Measurements from ENCODE around the gene DCLK2.

DNA sequence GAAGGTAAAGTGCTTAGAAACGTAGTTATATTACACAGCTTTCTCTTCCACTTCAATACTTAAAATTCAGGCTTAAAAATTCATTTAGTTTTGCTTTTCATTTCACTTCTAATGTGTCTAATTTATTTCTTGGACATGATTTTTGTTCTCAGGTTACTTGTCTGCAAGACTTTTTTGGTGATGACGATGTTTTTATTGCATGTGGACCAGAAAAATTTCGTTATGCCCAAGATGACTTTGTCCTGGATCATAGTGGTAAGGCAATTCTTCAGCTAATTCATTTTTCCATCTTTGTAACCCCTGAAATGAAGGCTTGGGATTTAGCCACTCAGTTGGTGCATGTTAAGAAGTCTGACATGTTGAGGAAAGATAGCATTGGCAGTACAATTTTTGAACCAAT is 114.7 kb downstream of the DCLK2 start:
- TF ChIP-seq, protein P1, sequence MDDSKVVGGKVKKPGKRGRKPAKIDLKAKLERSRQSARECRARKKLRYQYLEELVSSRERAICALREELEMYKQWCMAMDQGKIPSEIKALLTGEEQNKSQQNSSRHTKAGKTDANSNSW (CRISPR knock-in tag; IDR thresholded peaks at IDR 0.05; ENCODE audit: borderline replicate concordance), result no peak
- TF ChIP-seq ERF (CRISPR knock-in tag; IDR thresholded peaks at IDR 0.05), result no peak
- TF ChIP-seq JUND (CRISPR knock-in tag; IDR thresholded peaks at IDR 0.05), result no peak
- no peak for TF ChIP-seq POLR2G (IDR thresholded peaks at IDR 0.05; ENCODE audit: low read depth, low read length)
- TF ChIP-seq ZNF136 (CRISPR knock-in tag; IDR thresholded peaks at IDR 0.05; ENCODE audit: low read depth), result no peak
- no peak for TF ChIP-seq KLF15 (CRISPR knock-in tag; IDR thresholded peaks at IDR 0.05; ENCODE audit: borderline replicate concordance)
- TF ChIP-seq, protein P2, sequence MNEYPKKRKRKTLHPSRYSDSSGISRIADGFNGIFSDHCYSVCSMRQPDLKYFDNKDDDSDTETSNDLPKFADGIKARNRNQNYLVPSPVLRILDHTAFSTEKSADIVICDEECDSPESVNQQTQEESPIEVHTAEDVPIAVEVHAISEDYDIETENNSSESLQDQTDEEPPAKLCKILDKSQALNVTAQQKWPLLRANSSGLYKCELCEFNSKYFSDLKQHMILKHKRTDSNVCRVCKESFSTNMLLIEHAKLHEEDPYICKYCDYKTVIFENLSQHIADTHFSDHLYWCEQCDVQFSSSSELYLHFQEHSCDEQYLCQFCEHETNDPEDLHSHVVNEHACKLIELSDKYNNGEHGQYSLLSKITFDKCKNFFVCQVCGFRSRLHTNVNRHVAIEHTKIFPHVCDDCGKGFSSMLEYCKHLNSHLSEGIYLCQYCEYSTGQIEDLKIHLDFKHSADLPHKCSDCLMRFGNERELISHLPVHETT (CRISPR knock-in tag; conservative IDR thresholded peaks at IDR 0.05), result no peak
- TF ChIP-seq, protein P3, sequence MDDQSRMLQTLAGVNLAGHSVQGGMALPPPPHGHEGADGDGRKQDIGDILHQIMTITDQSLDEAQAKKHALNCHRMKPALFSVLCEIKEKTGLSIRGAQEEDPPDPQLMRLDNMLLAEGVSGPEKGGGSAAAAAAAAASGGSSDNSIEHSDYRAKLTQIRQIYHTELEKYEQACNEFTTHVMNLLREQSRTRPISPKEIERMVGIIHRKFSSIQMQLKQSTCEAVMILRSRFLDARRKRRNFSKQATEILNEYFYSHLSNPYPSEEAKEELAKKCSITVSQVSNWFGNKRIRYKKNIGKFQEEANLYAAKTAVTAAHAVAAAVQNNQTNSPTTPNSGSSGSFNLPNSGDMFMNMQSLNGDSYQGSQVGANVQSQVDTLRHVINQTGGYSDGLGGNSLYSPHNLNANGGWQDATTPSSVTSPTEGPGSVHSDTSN (CRISPR knock-in tag; IDR thresholded peaks at IDR 0.05; ENCODE audit: borderline replicate concordance), result no peak
- no peak for TF ChIP-seq TCF12 (IDR thresholded peaks at IDR 0.05)
- TF ChIP-seq TCF12 (CRISPR knock-in tag; IDR thresholded peaks at IDR 0.05), result no peak
- TF ChIP-seq, protein P4, sequence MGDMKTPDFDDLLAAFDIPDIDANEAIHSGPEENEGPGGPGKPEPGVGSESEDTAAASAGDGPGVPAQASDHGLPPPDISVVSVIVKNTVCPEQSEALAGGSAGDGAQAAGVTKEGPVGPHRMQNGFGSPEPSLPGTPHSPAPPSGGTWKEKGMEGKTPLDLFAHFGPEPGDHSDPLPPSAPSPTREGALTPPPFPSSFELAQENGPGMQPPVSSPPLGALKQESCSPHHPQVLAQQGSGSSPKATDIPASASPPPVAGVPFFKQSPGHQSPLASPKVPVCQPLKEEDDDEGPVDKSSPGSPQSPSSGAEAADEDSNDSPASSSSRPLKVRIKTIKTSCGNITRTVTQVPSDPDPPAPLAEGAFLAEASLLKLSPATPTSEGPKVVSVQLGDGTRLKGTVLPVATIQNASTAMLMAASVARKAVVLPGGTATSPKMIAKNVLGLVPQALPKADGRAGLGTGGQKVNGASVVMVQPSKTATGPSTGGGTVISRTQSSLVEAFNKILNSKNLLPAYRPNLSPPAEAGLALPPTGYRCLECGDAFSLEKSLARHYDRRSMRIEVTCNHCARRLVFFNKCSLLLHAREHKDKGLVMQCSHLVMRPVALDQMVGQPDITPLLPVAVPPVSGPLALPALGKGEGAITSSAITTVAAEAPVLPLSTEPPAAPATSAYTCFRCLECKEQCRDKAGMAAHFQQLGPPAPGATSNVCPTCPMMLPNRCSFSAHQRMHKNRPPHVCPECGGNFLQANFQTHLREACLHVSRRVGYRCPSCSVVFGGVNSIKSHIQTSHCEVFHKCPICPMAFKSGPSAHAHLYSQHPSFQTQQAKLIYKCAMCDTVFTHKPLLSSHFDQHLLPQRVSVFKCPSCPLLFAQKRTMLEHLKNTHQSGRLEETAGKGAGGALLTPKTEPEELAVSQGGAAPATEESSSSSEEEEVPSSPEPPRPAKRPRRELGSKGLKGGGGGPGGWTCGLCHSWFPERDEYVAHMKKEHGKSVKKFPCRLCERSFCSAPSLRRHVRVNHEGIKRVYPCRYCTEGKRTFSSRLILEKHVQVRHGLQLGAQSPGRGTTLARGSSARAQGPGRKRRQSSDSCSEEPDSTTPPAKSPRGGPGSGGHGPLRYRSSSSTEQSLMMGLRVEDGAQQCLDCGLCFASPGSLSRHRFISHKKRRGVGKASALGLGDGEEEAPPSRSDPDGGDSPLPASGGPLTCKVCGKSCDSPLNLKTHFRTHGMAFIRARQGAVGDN (CRISPR knock-in tag; IDR thresholded peaks at IDR 0.05), result no peak
- no peak for TF ChIP-seq ZNF24 (IDR thresholded peaks at IDR 0.05)
- no peak for TF ChIP-seq SMC3 (IDR thresholded peaks at IDR 0.05; ENCODE audit: low read length)
- TF ChIP-seq, protein P5, sequence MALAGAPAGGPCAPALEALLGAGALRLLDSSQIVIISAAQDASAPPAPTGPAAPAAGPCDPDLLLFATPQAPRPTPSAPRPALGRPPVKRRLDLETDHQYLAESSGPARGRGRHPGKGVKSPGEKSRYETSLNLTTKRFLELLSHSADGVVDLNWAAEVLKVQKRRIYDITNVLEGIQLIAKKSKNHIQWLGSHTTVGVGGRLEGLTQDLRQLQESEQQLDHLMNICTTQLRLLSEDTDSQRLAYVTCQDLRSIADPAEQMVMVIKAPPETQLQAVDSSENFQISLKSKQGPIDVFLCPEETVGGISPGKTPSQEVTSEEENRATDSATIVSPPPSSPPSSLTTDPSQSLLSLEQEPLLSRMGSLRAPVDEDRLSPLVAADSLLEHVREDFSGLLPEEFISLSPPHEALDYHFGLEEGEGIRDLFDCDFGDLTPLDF (CRISPR knock-in tag; IDR thresholded peaks at IDR 0.05), result no peak
